ENCODE data around the gene CACNA1D.

The CACNA1D gene

DNA sequence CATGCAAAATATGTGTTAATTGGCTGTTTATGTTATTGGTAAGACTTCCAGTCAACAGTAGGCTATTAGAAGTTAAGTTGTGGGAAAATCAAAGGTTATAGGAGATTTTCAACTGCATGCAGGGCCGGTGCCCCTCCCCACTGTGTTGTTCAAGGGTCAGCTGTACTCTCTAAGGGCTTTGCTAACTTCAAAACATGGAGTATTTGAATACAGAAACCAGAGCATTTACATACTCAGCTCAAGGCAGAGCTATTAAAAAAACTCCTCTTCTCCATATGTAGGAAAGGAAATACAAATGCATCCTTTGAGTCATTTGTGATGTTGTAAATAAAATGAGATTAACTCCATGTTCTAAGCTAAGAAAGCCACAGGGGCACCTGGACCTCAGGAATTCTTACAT lies 368.7 kb downstream of the CACNA1D start:
- DNase-seq, result no peak

Data from activated naive CD4-positive, alpha-beta T cell treated with Interleukin-2 at 50 U/mL for 16 hours (primary cell).